AG09319 (cell line): ENCODE data around the gene GAK.

Experiments used
- DNase-seq: peaks from one replicate; pipeline ENCODE4 v3.0.0-alpha.2; 2010; ENCODE audit warnings: low read depth; ENCODE audit errors: extremely low read depth
- TF ChIP-seq, protein P1 (sequence below): IDR thresholded peaks from 2 replicates; pipeline ENCODE4 v1.5.1; 2011; ENCODE audit warnings: low read depth, mild to moderate bottlenecking, inconsistent platforms, low read length, moderate library complexity

Gene GAK

DNA sequence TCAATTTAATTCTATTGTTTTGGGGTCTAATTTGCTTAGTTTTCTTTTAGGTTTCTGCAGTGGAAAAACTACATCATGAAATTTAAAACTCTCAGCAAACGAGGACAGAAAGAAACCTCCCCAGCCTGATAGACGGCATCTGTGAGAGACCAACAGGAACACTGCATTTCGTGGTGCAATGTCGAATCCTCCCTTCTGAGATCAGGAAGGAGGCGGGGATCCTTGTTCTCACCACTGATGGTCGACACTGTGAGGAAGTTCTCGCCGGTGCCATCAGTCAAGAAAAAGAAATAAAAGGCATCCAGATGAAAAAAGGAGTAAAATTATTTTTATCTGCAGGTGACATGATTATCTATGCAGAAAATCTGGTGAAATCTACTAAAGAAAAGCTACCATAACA lies 16.5 kb downstream of the GAK start:
- TF ChIP-seq, protein P1, sequence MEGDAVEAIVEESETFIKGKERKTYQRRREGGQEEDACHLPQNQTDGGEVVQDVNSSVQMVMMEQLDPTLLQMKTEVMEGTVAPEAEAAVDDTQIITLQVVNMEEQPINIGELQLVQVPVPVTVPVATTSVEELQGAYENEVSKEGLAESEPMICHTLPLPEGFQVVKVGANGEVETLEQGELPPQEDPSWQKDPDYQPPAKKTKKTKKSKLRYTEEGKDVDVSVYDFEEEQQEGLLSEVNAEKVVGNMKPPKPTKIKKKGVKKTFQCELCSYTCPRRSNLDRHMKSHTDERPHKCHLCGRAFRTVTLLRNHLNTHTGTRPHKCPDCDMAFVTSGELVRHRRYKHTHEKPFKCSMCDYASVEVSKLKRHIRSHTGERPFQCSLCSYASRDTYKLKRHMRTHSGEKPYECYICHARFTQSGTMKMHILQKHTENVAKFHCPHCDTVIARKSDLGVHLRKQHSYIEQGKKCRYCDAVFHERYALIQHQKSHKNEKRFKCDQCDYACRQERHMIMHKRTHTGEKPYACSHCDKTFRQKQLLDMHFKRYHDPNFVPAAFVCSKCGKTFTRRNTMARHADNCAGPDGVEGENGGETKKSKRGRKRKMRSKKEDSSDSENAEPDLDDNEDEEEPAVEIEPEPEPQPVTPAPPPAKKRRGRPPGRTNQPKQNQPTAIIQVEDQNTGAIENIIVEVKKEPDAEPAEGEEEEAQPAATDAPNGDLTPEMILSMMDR: no peak
- no peak for DNase-seq

DNA sequence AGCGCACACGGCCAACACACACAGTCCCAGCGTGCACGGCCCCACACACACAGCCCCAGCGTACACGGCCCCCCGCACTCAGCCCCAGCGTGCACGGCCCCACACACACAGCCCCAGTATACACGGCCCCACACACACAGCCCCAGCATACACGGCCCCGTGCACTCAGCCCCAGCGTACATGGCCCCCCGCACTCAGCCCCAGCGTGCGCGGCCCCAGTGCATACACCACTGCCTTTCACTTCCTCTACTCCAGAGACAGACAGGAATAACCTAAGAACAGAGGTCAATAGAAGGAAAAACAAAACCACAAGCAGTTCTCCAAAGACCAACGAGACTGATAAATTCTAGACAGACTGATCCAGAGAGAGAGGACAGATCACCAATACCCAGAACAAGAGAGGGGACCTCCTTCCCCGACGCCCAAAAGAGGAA lies 17.1 kb downstream of the GAK start:
- no peak for DNase-seq
- TF ChIP-seq, protein P1: no peak

GRCh38 chr4:914531-914930 lies 17.6 kb downstream of the GAK start:
- TF ChIP-seq, protein P1: no peak
- DNase-seq: no peak

- TF ChIP-seq, protein P1: no peak
- DNase-seq: no peak
Observed at GRCh38 chr4:913280-913618, 18.9 kb downstream of the GAK start.

- TF ChIP-seq, protein P1: no peak
- DNase-seq: no peak
Observed at GRCh38 chr4:912548-913279, 19.4 kb downstream of the GAK start.

GRCh38 chr4:911871-912490 lies 20.1 kb downstream of the GAK start:
- DNase-seq: no peak
- TF ChIP-seq, protein P1: no peak

DNA sequence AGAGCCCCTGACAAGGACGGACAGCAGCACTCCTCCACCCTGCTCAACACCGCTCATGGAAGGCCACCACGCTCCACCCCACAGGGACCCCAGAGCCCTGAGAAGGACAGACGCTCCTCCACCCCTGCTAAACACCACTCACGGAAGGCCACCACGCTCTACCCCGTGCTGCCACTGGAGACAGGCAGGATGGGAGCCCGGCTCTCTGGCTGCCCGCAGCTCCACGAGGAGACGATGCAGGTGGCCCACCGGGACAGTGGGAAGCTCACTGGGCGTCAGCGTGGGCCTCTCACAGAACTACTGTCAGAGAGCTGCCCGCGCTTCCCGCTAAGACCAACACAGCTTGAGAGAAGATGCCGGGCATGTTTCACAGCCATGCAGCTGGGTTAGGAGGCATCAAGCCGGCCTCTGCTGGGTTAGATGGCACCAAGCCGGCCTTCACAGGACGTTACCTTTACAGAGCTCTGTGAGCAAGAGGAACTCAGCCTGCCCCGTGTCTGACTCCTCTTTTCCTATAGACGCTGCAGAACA lies 20.8 kb downstream of the GAK start:
- TF ChIP-seq, protein P1: no peak
- DNase-seq: no peak
